Endothelial cell of umbilical vein (primary cell): ENCODE measurements around the gene P2RY2. TPM values are rescaled to one million over a fixed set of nuclear protein-coding genes. Genes with fewer than 3 reads are reported as not detected.

Experiments
- BruUV-seq: library from RNA; stranded (reverse); fragments of 400-500 nt; replicated peaks from 2 replicates; lab custom pipeline; 2021; lab: Mats Ljungman, UMichigan
- CTCF ChIA-PET: fragments of 300-600, 350-600 bp; sonication (Branson Sonifier 250); formaldehyde crosslinking; loops from one replicate; lab custom pipeline; 2021; ENCODE audit warnings: antibody characterized with exemption, inconsistent platforms; lab: Charles Lee
- POLR2A ChIA-PET: fragments of 300-600, 350-600 bp; sonication (Branson Sonifier 250); formaldehyde crosslinking; loops from one replicate; lab custom pipeline; 2021; ENCODE audit warnings: antibody characterized with exemption, inconsistent platforms; lab: Charles Lee
- DNase-seq: peaks from one replicate; pipeline ENCODE4 v3.0.0-alpha.2; 2011; ENCODE audit warnings: low read depth, low spot score
- FAIRE-seq: peaks from 2 replicates; lab custom pipeline; 2011; peaks lifted over from hg19 to GRCh38; lab: Jason Lieb, UNC
- H2AFZ ChIP-seq: 2 replicates; pipeline ENCODE4 v1.6.0; 2012; ENCODE audit warnings: low read depth, low read length, control low read depth, inconsistent platforms
- H3K27ac ChIP-seq: 2 replicates; pipeline ENCODE4 v1.5.1; 2011; ENCODE audit warnings: low read depth, mild to moderate bottlenecking, control low read depth, low read length, moderate library complexity; ENCODE audit not compliant: insufficient read depth
- H3K27me3 ChIP-seq, 2 experiments: 2 replicates each; pipeline versions ENCODE4 v1.6.0 to v1.6.1; 2011; ENCODE audit warnings: low read length in 2 of 2, mixed read lengths in 1 of 2; ENCODE audit not compliant: control insufficient read depth in 2 of 2, insufficient read depth in 2 of 2
- H3K36me3 ChIP-seq, 2 experiments: 2 replicates in 1 of 2; 3 replicates in 1 of 2; pipeline ENCODE4 v1.5.1; 2011; ENCODE audit warnings: low read length in 2 of 2, mild to moderate bottlenecking in 1 of 2, moderate library complexity in 1 of 2; ENCODE audit not compliant: control insufficient read depth in 2 of 2, insufficient read depth in 2 of 2; ENCODE audit errors: extremely low read depth in 1 of 2
- H3K4me1 ChIP-seq: 3 replicates; pipeline ENCODE4 v1.5.1; 2011; ENCODE audit warnings: mild to moderate bottlenecking, low read length; ENCODE audit not compliant: control insufficient read depth, insufficient read depth; ENCODE audit errors: extremely low read depth
- H3K4me2 ChIP-seq: 2 replicates; pipeline ENCODE4 v1.6.1; 2011; ENCODE audit warnings: low read length, control low read depth, mixed read lengths; ENCODE audit not compliant: insufficient read depth
- H3K4me3 ChIP-seq, 3 experiments: fragments of 200-600 bp in 1 of 3; sonication (generic), shearing (Covaris generic) in 1 of 3; replicated peaks in 1 of 3; 2 replicates each; pipeline ENCODE4 v1.5.1; 2011 to 2016; ENCODE audit warnings: control low read depth in 3 of 3, low read length in 3 of 3, mild to moderate bottlenecking in 2 of 3, inconsistent platforms in 1 of 3, low read depth in 1 of 3, moderate library complexity in 1 of 3; ENCODE audit not compliant: insufficient read depth in 1 of 3
- H3K79me2 ChIP-seq: 2 replicates; pipeline ENCODE4 v1.6.0; 2012; ENCODE audit warnings: low read length, inconsistent platforms; ENCODE audit not compliant: control insufficient read depth, insufficient read depth
- H3K9ac ChIP-seq: replicated peaks from 2 replicates; pipeline ENCODE3; 2011; ENCODE audit warnings: low read length, control low read depth; ENCODE audit not compliant: insufficient read depth; ENCODE audit errors: extremely low read depth
- H3K9me1 ChIP-seq: replicated peaks from 3 replicates; pipeline ENCODE4 v1.6.0; 2011; ENCODE audit warnings: mild to moderate bottlenecking, low read length; ENCODE audit not compliant: control insufficient read depth, insufficient read depth; ENCODE audit errors: extremely low read depth
- H3K9me3 ChIP-seq: replicated peaks from 2 replicates; pipeline ENCODE4 v1.5.1; 2012; ENCODE audit warnings: low read length, inconsistent platforms; ENCODE audit not compliant: control insufficient read depth, insufficient read depth
- H4K20me1 ChIP-seq: replicated peaks from 2 replicates; pipeline ENCODE3; 2011; ENCODE audit warnings: mild to moderate bottlenecking, low read length; ENCODE audit not compliant: control insufficient read depth, insufficient read depth; ENCODE audit errors: extremely low read depth
- EZH2 ChIP-seq: IDR thresholded peaks from 2 replicates; pipeline ENCODE4 v1.6.1; 2012; ENCODE audit warnings: borderline replicate concordance, low read depth, mild to moderate bottlenecking, moderate library complexity, low read length, inconsistent platforms; ENCODE audit not compliant: severe bottlenecking
- FOS ChIP-seq: IDR thresholded peaks from 2 replicates; pipeline ENCODE4 v1.6.1; 2011; ENCODE audit warnings: mild to moderate bottlenecking, low read length, moderate library complexity, borderline replicate concordance; ENCODE audit not compliant: insufficient read depth
- GATA2 ChIP-seq: IDR thresholded peaks from 2 replicates; pipeline ENCODE4 v1.7.0; 2011; ENCODE audit warnings: low read depth, mild to moderate bottlenecking, moderate library complexity, mixed read lengths, low read length; ENCODE audit not compliant: insufficient read length, insufficient read depth
- JUN ChIP-seq: IDR thresholded peaks from 2 replicates; pipeline ENCODE4 v1.6.1; 2011; ENCODE audit warnings: borderline replicate concordance, low read depth; ENCODE audit not compliant: insufficient read length, insufficient read depth
- MAX ChIP-seq: IDR thresholded peaks from 2 replicates; pipeline ENCODE4 v1.6.1; 2011; ENCODE audit not compliant: insufficient read depth, insufficient read length
- MYC ChIP-seq: IDR thresholded peaks from one replicate; pipeline ENCODE4 v1.6.1; 2011; ENCODE audit warnings: mild to moderate bottlenecking, low read depth, low read length
- POLR2A ChIP-seq: IDR thresholded peaks from 2 replicates; pipeline ENCODE4 v1.6.1; 2012; ENCODE audit warnings: low read depth, mild to moderate bottlenecking, control low read depth, low read length
- POLR2AphosphoS5 ChIP-seq: IDR thresholded peaks from 2 replicates; pipeline ENCODE4 v1.6.1; 2012; ENCODE audit warnings: low read depth, mild to moderate bottlenecking, control low read depth, low read length, moderate library complexity; ENCODE audit not compliant: insufficient read depth
- dilution Hi-C: fragments of 300-500 bp; cut with MboI; formaldehyde crosslinking; loops from one replicate; pipeline ENCODE4 v1.15.0; 2019; ENCODE audit warnings: low sequenced_read_pairs; ENCODE audit not compliant: extremely low pct_ligation_motif_present
- intact Hi-C: fragments of 100-400 bp; cut with micrococcal nuclease; formaldehyde crosslinking; loops from one replicate; pipeline ENCODE4 v1.10.0; 2022
- polyA plus RNA-seq, 4 experiments: library from polyadenylated mRNA; depleted of rRNA in 3 of 4; stranded (reverse) in 3 of 4; unstranded in 1 of 4; fragments of >200 nt; gene quantifications; 2 replicates each; pipeline versions ENCODE4 v1.2.1 to v1.2.3, GENCODE V29; 2011 to 2012; ENCODE audit warnings: missing spikeins in 1 of 4
- total RNA-seq: library from RNA; stranded (reverse); gene quantifications from 2 replicates; pipeline ENCODE4 v1.2.3, GENCODE V29; 2021
- TF ChIP-seq, protein P1 (sequence below), 2 donors: IDR thresholded peaks; 1 replicate in 1 of 2; 2 replicates in 1 of 2; pipeline ENCODE4 v1.5.1; 2011; ENCODE audit warnings: low read length in 2 of 2, mild to moderate bottlenecking in 2 of 2, moderate library complexity in 2 of 2, control low read depth in 1 of 2, inconsistent platforms in 1 of 2, low read depth in 1 of 2; ENCODE audit not compliant: insufficient read depth in 1 of 2; ENCODE audit errors: extremely low read depth in 1 of 2

The P2RY2 gene
- total and polyA plus RNA-seq, 2 donors (not counting 3 experiments of a cell fraction or from before 2014, with no cell fraction given), result 4.8 to 5.6 TPM

DNA sequence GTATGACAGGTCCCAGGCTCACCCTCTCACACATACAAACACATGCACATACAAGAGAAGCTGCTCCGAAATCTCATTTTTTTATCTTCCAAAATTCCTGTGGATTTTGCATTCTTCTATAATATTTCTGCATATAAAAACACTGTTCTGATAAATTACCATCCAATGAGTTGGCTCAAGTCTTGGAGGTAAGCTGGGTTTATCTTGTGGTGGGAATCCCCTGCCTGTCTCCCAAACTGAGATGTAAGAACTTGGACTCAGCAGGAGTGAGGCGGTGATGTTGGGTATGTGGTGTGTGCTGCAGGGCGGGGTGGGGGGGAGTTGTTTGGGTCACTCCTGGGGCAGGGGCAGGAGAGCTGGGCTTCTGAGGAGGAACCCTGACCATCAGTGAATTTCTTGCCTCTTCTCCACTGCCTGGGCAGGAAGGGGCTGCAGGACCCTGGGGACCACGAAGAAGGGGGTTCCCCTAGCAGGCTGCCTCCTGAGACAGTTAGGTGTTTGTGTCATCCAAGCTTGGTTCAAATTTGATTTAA, 47.3 kb downstream of the P2RY2 start:
- POLR2A ChIA-PET, result no interaction called here
- no peak overlapping the region for H3K9ac ChIP-seq
- BruUV-seq, result no TSS peak

More for the DNA sequence above, 47.3 kb downstream of the P2RY2 start:
- no peaks in the 10 kb centered on the region for H3K9me3 ChIP-seq
- H4K20me1 ChIP-seq, result no peaks in the 10 kb centered on the region
- dilution Hi-C loops (no loop called here), intact Hi-C loops (no loop called here)
- no peaks in the 10 kb centered on the region for H3K79me2 ChIP-seq
- no peak overlapping the region for H3K27ac ChIP-seq
- no peak for FAIRE-seq
- no peak for DNase-seq
- no peaks in the 10 kb centered on the region for H3K4me1 ChIP-seq
- no peak for TF ChIP-seq FOS
- no peak for TF ChIP-seq POLR2A
- no peak for TF ChIP-seq MYC
- TF ChIP-seq JUN, result no peak
- TF ChIP-seq EZH2, result no peak
- TF ChIP-seq, protein P1, sequence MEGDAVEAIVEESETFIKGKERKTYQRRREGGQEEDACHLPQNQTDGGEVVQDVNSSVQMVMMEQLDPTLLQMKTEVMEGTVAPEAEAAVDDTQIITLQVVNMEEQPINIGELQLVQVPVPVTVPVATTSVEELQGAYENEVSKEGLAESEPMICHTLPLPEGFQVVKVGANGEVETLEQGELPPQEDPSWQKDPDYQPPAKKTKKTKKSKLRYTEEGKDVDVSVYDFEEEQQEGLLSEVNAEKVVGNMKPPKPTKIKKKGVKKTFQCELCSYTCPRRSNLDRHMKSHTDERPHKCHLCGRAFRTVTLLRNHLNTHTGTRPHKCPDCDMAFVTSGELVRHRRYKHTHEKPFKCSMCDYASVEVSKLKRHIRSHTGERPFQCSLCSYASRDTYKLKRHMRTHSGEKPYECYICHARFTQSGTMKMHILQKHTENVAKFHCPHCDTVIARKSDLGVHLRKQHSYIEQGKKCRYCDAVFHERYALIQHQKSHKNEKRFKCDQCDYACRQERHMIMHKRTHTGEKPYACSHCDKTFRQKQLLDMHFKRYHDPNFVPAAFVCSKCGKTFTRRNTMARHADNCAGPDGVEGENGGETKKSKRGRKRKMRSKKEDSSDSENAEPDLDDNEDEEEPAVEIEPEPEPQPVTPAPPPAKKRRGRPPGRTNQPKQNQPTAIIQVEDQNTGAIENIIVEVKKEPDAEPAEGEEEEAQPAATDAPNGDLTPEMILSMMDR (IDR thresholded peaks at IDR 0.05; ENCODE audit: extremely low read depth in 1 of 2, insufficient read depth in 1 of 2, low read depth in 1 of 2, low read length in 2 of 2), result no peak
- no peak for TF ChIP-seq POLR2AphosphoS5
- no peak for TF ChIP-seq GATA2
- TF ChIP-seq MAX, result no peak
- CTCF ChIA-PET, result interaction anchor here (1.4 kb wide), 1 partner anchor 24 kb away, joined by 3 read pairs; no protein-coding TSS in a partner anchor
- H3K9me1 ChIP-seq, result no peaks in the 10 kb centered on the region
- H3K4me3 ChIP-seq, result no peak overlapping the region
- H3K4me2 ChIP-seq, result no peak overlapping the region
- H3K36me3 ChIP-seq, result no peaks in the 10 kb centered on the region
- no peak overlapping the region for H2AFZ ChIP-seq
- peaks cover 24 to 25% of the 10 kb centered on the region in 2 experiments for H3K27me3 ChIP-seq
